ENCODE data around the gene LEPROT. TPM values are rescaled to one million over a fixed set of nuclear protein-coding genes. Genes with fewer than 3 reads are reported as not detected.

Gene LEPROT
- total RNA-seq, 1 experiment from 2014 or later, result 18.4 TPM

GRCh38 chr1:65388908-65389695 is 31.4 kb upstream of the LEPROT start:
- ChIA-PET CTCF (no interaction called here), POLR2A (ENCODE audit: unreplicated experiment) (no interaction called here)
- no peak for TF ChIP-seq CTCF (conservative IDR thresholded peaks at IDR 0.05; ENCODE audit: low read depth, low read length)
- TF ChIP-seq EZH2phosphoT487 (IDR thresholded peaks at IDR 0.05; ENCODE audit: borderline replicate concordance, low read length), result no peak
- no peaks in the 10 kb centered on the region for H3K9me2 ChIP-seq (replicated peaks; ENCODE audit: low read length)
- H3K27ac ChIP-seq (ENCODE audit: low read length), result no peak overlapping the region
- no peak overlapping the region for H3K9ac ChIP-seq (ENCODE audit: low read length)
- DNase-seq (peak; percentile 43), ATAC-seq (peak; percentile 33; the same call in 1 of the 2 replicates)
- H3K36me3 ChIP-seq (ENCODE audit: low read depth, low read length), result no peaks in the 10 kb centered on the region
- peaks cover 4% of the 10 kb centered on the region for H3F3A ChIP-seq (ENCODE audit: low read length, unreplicated experiment)
- intact Hi-C loops (cut with micrococcal nuclease), result no loop called here
- no peaks in the 10 kb centered on the region for H3K27me3 ChIP-seq (ENCODE audit: low read length)
- no peak overlapping the region for H3K4me3 ChIP-seq (ENCODE audit: low read length)
- H3K4me1 ChIP-seq (ENCODE audit: insufficient read depth, low read length), result peaks cover 18% of the 10 kb centered on the region
- no peaks in the 10 kb centered on the region for H3K9me3 ChIP-seq (ENCODE audit: low read length)
- BruUV-seq (replicated peaks), result no TSS peak
- no peak overlapping the region for H3K4me2 ChIP-seq (ENCODE audit: low read length)
- no peak overlapping the region for H2AFZ ChIP-seq (ENCODE audit: low read length)
- H4K20me1 ChIP-seq (ENCODE audit: low read length), result no peaks in the 10 kb centered on the region
- H3K79me2 ChIP-seq (ENCODE audit: low read length), result no peaks in the 10 kb centered on the region

DNA sequence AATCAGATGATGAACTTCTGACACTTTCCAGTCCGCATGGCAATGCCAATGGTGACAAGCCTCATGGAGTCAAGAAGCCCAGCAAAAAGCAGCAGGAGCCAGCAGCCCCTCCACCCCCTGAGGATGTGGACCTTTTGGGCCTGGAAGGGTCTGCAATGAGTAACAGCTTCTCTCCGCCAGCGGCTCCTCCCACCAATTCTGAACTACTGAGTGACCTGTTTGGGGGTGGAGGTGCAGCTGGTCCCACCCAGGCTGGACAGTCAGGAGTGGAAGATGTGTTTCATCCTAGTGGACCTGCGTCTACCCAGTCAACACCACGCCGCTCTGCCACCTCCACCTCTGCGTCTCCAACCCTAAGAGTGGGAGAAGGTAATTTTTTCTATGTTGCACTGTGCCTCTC is 28.0 kb upstream of the LEPROT start:
- intact Hi-C loops (cut with micrococcal nuclease), result no loop called here
- no peak for DNase-seq
- peaks cover 20% of the 10 kb centered on the region for H3K4me1 ChIP-seq (ENCODE audit: insufficient read depth, low read length)
- H2AFZ ChIP-seq (ENCODE audit: low read length), result no peak overlapping the region
- H3K27ac ChIP-seq (ENCODE audit: low read length), result no peak overlapping the region
- H3K4me2 ChIP-seq (ENCODE audit: low read length), result no peak overlapping the region
- H3F3A ChIP-seq (ENCODE audit: low read length, unreplicated experiment), result peaks cover 4% of the 10 kb centered on the region
- H3K36me3 ChIP-seq (ENCODE audit: low read depth, low read length), result no peaks in the 10 kb centered on the region
- no peaks in the 10 kb centered on the region for H3K79me2 ChIP-seq (ENCODE audit: low read length)
- H3K9me2 ChIP-seq (replicated peaks; ENCODE audit: low read length), result no peaks in the 10 kb centered on the region
- no peaks in the 10 kb centered on the region for H3K27me3 ChIP-seq (ENCODE audit: low read length)
- no peak overlapping the region for H3K9ac ChIP-seq (ENCODE audit: low read length)
- no peak overlapping the region for H3K4me3 ChIP-seq (ENCODE audit: low read length)
- CTCF ChIA-PET, result no interaction called here
- POLR2A ChIA-PET (ENCODE audit: unreplicated experiment), result no interaction called here
- BruUV-seq (replicated peaks), result no TSS peak
- TF ChIP-seq EZH2phosphoT487 (IDR thresholded peaks at IDR 0.05; ENCODE audit: borderline replicate concordance, low read length) (no peak), EZH2 (IDR thresholded peaks at IDR 0.05; ENCODE audit: low read length, unreplicated experiment) (no peak), CTCF (conservative IDR thresholded peaks at IDR 0.05; ENCODE audit: low read depth, low read length) (no peak)
- no peaks in the 10 kb centered on the region for H3K9me3 ChIP-seq (ENCODE audit: low read length)
- no peaks in the 10 kb centered on the region for H4K20me1 ChIP-seq (ENCODE audit: low read length)
- ATAC-seq, result no peak

DNA sequence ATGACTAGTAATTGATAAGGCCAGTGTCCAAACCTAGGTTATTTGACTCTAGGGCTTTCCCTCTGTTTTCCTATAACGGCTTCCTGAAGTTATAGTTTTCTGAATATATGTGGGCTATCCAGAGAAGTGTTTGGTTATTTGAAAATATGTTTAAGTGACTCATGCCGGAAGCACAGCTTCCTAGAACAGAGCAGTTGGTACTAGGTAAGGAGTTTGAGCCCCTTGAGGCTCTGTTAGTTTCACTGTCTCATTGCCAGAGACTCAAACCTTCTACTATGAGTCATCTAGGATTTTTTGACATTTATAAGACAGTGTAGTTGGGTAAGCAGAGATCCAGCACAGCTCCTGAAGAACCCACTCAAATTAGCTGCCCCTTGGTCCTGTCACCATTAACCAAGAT is 27.1 kb upstream of the LEPROT start:
- Histone ChIP-seq H3K9me2 (replicated peaks; ENCODE audit: low read length) (no peaks in the 10 kb centered on the region), H3K79me2 (ENCODE audit: low read length) (no peaks in the 10 kb centered on the region), H3K9ac (ENCODE audit: low read length) (no peak overlapping the region), H2AFZ (ENCODE audit: low read length) (no peak overlapping the region), H4K20me1 (ENCODE audit: low read length) (no peaks in the 10 kb centered on the region), H3K27ac (ENCODE audit: low read length) (no peak overlapping the region), H3K27me3 (ENCODE audit: low read length) (no peaks in the 10 kb centered on the region), H3K36me3 (ENCODE audit: low read depth, low read length) (no peaks in the 10 kb centered on the region), H3K9me3 (ENCODE audit: low read length) (no peaks in the 10 kb centered on the region), H3K4me3 (ENCODE audit: low read length) (no peak overlapping the region), H3K4me1 (ENCODE audit: insufficient read depth, low read length) (peaks cover 20% of the 10 kb centered on the region), H3K4me2 (ENCODE audit: low read length) (peak overlapping the region; percentile 11; the same call in 1 of the 2 replicates), H3F3A (ENCODE audit: low read length, unreplicated experiment) (peaks cover 4% of the 10 kb centered on the region)
- DNase-seq (peak; percentile 83), ATAC-seq (peak; percentile 84)
- CTCF ChIA-PET, result no interaction called here
- intact Hi-C loops (cut with micrococcal nuclease), result no loop called here
- TF ChIP-seq EZH2 (IDR thresholded peaks at IDR 0.05; ENCODE audit: low read length, unreplicated experiment) (no peak), EZH2phosphoT487 (IDR thresholded peaks at IDR 0.05; ENCODE audit: borderline replicate concordance, low read length) (no peak), CTCF (conservative IDR thresholded peaks at IDR 0.05; ENCODE audit: low read depth, low read length) (no peak)
- POLR2A ChIA-PET (ENCODE audit: unreplicated experiment), result no interaction called here
- BruUV-seq (replicated peaks), result no TSS peak

Data from PC-3 (cell line).